Thoracic aorta (tissue), 2 donors: ENCODE measurements around the gene NEGR1. TPM values are rescaled to one million over a fixed set of nuclear protein-coding genes. Genes with fewer than 3 reads are reported as not detected.

Experiments
- ATAC-seq: fragments of 150-250 bp; one replicate; pipeline ENCODE4 v1.8.0; 2017; ENCODE audit warnings: low read depth; ENCODE audit not compliant: insufficient number of reproducible peaks, low FRiP score
- DNase-seq: peaks from one replicate; pipeline ENCODE4 v3.0.0-alpha.2; 2020; ENCODE audit warnings: low spot score
- H3K27ac ChIP-seq, 2 donors: fragments of 200-600 bp; sonication (generic); 1 replicate in 1 of 2; 2 replicates in 1 of 2; pipeline ENCODE4 v1.5.1; 2016; ENCODE audit warnings: mild to moderate bottlenecking in 2 of 2, moderate library complexity in 2 of 2
- H3K27me3 ChIP-seq: fragments of 200-600 bp; sonication (generic); replicated peaks from 2 replicates; pipeline ENCODE4 v1.6.0; 2016; ENCODE audit warnings: mild to moderate bottlenecking; ENCODE audit not compliant: insufficient read depth
- H3K36me3 ChIP-seq: fragments of 200-600 bp; sonication (generic); one replicate; pipeline ENCODE4 v1.5.1; 2016
- H3K4me1 ChIP-seq, 2 donors: fragments of 200-600 bp; sonication (generic); 1 replicate in 1 of 2; 2 replicates in 1 of 2; pipeline versions ENCODE4 v1.5.1 to v1.6.0; 2016; ENCODE audit warnings: low read depth in 2 of 2, mild to moderate bottlenecking in 1 of 2; ENCODE audit not compliant: control insufficient read depth in 1 of 2
- H3K4me3 ChIP-seq: fragments of 200-600 bp; sonication (generic); 2 replicates; pipeline ENCODE4 v1.5.1; 2016; ENCODE audit warnings: mild to moderate bottlenecking
- H3K9me3 ChIP-seq: fragments of 200-600 bp; sonication (generic); 2 replicates; pipeline ENCODE4 v1.5.1; 2016
- CTCF ChIP-seq: fragments of 200-600 bp; sonication (generic); IDR thresholded peaks from one replicate; pipeline ENCODE4 v1.5.1; 2019; ENCODE audit warnings: antibody characterized with exemption
- total RNA-seq, 2 donors: library from RNA; depleted of rRNA; stranded (reverse); fragments of >200 nt; gene quantifications; one replicate each; pipeline versions ENCODE4 v1.1.0 to v1.2.3, GENCODE V29; 2016

NEGR1 gene
- total RNA-seq, 2 donors from 2014 or later = 10.4 to 14.4 TPM

GRCh38 chr1:71566413-71566812, 715.9 kb downstream of the NEGR1 start:
- Histone ChIP-seq H3K27ac (no peak overlapping the region), H3K9me3 (no peaks in the 10 kb centered on the region), H3K27me3 (no peaks in the 10 kb centered on the region), H3K4me3 (no peak overlapping the region), H3K4me1 (peaks cover 0 to 20% of the 10 kb centered on the region in 2 donors), H3K36me3 (no peaks in the 10 kb centered on the region)
- no peak for ATAC-seq
- no peak for DNase-seq
- TF ChIP-seq CTCF = no peak

- H3K27me3 ChIP-seq = no peaks in the 10 kb centered on the region
- H3K27ac ChIP-seq = no peak overlapping the region
- DNase-seq (no peak), ATAC-seq (no peak)
- peaks cover 0 to 26% of the 10 kb centered on the region in 2 donors for H3K4me1 ChIP-seq
- H3K36me3 ChIP-seq = no peaks in the 10 kb centered on the region
- TF ChIP-seq CTCF = no peak
- H3K4me3 ChIP-seq = no peak overlapping the region
- no peaks in the 10 kb centered on the region for H3K9me3 ChIP-seq
Measured at GRCh38 chr1:71565831-71566230, 716.5 kb downstream of the NEGR1 start.

GRCh38 chr1:71565262-71565661, 717.1 kb downstream of the NEGR1 start:
- TF ChIP-seq CTCF = no peak
- ATAC-seq = no peak
- no peaks in the 10 kb centered on the region for H3K27me3 ChIP-seq
- peaks cover 0 to 28% of the 10 kb centered on the region in 2 donors for H3K4me1 ChIP-seq
- no peak for DNase-seq
- no peak overlapping the region for H3K4me3 ChIP-seq
- H3K36me3 ChIP-seq = no peaks in the 10 kb centered on the region
- H3K9me3 ChIP-seq = no peaks in the 10 kb centered on the region
- no peak overlapping the region for H3K27ac ChIP-seq

GRCh38 chr1:71562298-71562697, 720.0 kb downstream of the NEGR1 start:
- DNase-seq (no peak), ATAC-seq (no peak)
- Histone ChIP-seq H3K27ac (peak overlapping the region; percentile 22 to 45), H3K27me3 (no peaks in the 10 kb centered on the region), H3K9me3 (no peaks in the 10 kb centered on the region), H3K4me1 (peaks cover 0 to 28% of the 10 kb centered on the region in 2 donors), H3K4me3 (no peak overlapping the region), H3K36me3 (no peaks in the 10 kb centered on the region)
- TF ChIP-seq CTCF = no peak

GRCh38 chr1:71561729-71562128, 720.6 kb downstream of the NEGR1 start:
- DNase-seq (no peak), ATAC-seq (no peak)
- Histone ChIP-seq H3K4me3 (peak overlapping the region; percentile 29), H3K4me1 (peaks cover 0 to 28% of the 10 kb centered on the region in 2 donors), H3K36me3 (no peaks in the 10 kb centered on the region), H3K27ac (peak overlapping the region; percentile 40 to 45), H3K27me3 (no peaks in the 10 kb centered on the region), H3K9me3 (no peaks in the 10 kb centered on the region)
- no peak for TF ChIP-seq CTCF
